A204.1 (cell line): Measurements from ENCODE around the gene PBX1.

Experiments used
- FAIRE-seq: peaks from 2 replicates; lab custom pipeline; 2012; peaks lifted over from hg19 to GRCh38; lab: Jason Lieb, UNC

PBX1 gene

DNA sequence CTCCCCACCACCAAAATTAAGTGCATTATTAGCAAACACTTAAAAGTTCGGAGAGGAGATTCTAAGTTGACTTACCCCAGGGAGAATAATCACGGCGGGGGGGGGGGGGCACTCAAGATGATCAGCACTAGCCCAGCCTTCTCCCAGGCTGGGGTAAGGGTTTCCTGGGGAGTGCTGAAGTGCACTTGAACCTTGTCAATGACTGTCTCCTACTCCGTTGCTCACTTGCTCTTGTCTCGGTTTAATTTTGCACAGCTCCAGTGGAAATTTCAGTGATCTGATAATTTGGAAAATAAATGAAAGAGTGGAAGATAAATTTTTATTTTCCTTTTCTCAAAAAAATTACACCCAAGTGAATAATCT, 59.2 kb downstream of the PBX1 start:
- no peak for FAIRE-seq

DNA sequence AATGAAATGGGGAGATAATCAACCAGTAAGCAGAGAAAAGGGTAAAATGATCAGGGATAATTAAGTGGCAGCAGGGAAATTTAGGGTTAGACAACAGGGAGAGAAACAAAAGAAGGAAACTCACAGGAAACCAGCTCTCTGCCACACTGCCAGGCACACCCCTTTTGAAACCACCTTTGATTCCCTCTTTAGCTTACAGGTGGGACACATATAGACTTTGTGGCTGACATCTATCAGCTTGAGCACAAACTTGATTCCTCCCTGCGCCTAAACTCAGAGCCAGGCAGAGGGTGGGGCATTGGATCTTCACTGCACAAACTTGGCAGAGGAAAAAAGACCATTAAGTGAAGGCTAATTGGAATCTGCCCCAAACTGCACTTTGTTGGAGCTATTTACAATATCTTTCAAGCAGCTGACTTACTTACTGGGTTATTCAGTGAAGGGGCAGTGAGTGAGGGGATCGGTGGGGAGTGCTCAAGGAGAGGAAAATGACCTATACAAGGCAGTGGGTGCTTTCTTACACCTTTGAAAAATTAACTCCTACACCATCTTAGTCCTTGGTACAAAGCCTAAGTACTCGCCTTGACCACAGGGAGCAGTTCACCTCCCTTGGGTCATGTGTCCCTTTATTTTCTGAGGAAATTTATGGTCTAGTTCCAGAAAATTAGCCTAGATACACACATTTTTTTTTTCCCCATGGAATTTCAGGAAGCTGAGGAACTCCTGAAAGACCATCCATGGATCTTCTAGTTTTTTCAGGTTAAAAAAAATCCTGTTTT, 60.2 kb downstream of the PBX1 start:
- no peak for FAIRE-seq

DNA sequence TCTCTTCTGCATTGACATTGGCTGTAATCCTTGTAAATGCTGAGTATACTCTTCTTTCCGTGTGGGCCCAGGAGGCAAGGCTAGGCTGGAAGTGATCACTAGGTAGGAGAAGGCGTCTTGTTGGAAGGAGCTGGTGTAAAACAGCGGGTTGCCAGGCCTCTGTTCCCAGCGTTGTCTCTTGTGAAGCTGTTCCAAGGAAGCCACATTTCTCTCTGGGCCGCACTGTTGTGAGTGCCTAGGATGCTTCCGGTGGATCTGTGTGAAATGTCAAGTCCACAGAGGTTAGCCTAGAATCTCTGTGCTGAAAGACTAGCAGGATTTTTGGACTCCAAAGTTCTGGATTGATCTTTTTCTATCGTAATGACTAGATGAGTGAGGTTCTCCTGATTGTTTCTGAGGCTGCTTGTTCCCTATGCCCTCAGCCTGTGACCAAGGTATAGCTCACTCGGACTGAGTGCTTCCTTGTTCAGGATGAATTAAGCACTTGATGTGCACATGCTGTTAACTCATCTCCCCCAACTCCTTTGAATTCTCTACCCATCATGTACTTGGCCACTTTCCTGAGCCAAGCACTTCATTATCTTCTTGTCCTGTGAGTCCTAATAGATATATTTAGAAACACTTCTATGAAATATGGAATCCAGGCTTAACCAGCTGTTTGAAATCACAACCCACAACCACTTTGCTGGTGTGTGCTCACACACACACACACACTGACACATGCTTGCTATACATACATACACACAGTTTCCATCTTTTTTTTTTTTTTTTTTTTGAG, 63.3 kb downstream of the PBX1 start:
- FAIRE-seq = no peak

DNA sequence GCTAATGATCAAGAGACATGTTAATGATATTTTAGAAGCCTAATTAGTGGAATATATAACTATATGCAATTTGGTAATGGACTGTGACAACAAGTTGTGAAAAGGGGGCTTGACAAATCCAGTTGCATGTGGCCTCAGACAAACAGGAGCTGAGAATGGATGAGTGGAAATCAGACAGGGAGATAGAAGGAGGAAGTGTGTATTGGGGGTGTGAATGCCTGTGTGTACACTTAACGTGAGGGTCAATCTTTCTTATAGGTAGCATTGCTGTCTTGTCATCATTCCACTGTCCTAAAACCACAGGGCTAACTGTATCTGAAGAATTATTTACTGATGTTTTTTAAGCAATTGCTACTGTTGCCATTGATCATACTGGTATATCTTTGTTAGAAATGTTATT, 64.8 kb downstream of the PBX1 start:
- FAIRE-seq = no peak

DNA sequence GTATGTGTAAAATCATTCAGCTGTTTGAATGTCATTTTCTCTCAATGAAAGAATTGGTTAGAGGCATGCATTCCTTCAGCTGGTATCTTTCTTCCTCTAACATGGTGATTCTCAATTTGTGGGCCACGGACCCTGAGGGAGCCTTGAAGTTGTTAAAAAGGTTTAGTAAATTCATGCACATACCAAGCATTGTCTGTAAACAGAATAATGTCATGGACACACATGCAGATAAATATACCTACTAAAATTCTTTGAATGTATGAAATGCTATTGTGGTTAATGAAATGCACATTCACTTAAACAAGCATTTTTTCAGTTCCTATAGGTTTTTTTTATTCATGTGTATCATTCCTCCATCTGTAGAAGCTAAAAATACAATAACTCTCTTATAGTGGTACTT, 65.4 kb downstream of the PBX1 start:
- FAIRE-seq = no peak

DNA sequence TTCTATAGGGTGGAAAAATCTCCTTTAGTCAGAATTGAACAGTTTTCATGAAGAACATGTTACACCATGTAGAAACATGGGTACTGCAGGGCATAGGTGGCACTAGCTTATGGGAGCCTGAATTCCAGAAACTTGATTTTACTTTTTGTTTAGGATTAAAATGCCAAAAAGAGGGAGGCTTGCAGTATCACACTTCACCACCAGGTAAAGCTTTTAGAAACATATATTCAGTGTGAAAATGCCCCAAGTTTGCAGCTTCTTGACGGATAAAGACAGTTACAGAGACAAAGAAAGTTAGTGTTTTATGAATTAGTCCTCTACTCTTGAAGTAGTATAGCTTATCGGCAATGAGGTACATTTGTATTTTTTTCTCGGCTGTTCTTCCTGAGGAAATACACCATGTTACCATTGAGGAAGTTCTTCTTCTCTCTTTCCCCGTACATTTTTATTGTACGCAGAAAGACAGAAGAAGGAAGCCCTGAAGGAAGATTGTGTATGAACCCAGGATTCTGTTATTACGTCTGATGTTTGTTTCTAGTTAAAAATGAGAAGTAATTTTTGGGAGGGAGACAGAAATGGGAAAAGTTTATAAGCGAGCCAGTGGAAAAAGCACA, 66.1 kb downstream of the PBX1 start:
- no peak for FAIRE-seq

DNA sequence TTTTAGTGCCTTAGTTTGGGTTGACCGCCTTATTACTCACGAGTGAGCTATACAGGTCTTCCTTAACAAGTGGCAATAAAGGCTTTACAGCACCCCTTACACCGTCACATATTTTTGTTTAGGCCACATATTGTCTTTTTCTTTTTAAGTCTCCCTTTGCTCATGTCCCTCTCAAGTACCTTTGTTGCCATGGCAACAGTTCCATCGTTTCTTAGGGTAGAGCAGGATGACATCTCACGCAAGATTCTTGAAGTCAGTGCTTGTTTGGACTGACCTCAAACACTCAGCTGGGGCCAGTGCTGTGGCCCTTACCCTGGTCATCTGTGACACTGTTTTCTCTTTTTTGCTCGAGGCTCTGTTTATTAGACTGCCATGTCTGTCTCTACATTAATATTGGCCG, 69.8 kb downstream of the PBX1 start:
- FAIRE-seq = no peak

DNA sequence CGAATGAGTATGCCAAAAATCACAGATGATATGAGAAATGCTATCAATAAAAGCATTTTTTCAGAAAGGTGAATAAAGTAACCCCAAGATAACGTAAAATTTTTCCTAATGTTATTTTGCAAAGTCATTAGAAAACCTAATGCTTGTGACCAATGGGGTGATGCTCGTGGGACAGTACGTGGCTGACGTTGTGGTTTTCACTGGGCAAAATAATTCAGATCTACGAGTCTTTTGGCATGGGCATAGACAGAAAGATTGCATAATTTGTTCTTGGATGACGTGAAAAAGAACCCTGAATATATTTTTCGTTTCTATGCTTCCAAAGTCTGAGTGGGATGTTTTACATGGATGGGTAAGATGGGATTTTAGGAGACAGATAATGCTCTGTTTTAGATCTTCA, 71.0 kb downstream of the PBX1 start:
- no peak for FAIRE-seq

DNA sequence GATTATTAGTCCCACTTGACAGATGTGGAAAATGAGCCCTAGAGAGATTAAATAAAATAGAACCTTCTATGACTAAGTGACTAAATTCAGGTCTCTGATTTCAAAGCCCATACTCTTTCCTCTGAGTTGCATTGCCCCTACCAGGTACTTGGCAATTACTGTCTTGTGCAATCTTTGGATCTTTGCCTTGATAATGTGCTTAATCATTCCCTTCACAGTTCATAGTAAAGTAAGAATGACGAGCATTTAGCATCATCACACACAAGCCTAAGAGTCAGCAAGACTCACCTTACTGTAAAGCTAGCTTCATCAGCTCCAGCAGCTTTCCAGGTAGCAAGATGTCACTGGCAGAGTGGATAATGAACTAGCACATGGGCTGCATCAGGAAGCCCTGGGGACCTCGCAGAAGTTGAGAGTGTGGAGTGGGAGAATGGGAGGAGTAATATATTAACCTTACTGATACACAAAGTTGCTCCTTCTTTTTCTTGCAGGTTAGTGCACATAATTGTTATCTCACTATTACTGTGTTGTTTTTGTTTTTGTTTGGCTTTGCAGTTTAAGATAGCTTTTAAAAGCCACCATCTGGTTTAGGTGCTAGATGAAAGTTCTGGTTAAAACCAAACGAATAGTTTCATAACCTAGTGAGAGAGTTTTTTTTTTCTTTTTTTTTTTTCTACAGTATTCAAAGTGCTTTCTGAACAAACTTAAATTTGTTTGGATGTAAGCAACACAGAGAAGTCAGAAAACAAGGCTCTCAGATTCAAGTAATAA, 71.8 kb downstream of the PBX1 start:
- no peak for FAIRE-seq

DNA sequence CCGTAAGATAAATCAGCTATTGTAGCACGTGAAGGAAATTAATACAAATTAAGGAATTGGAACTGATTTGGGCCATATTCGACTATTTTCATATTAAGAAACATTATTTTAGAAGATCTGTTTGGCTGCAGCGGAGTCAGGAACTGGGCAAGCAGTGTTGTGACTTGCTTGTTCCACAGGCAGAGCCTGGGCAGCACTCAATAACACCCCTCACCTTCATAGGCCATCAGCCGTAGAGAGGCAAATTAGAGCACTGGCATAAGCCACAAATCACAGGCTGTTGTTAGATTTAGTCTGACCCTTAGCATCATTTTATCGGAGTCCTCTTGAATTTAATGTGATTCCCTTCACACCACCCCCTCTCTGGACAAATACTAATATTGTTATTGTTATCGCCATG, 72.8 kb downstream of the PBX1 start:
- no peak for FAIRE-seq

DNA sequence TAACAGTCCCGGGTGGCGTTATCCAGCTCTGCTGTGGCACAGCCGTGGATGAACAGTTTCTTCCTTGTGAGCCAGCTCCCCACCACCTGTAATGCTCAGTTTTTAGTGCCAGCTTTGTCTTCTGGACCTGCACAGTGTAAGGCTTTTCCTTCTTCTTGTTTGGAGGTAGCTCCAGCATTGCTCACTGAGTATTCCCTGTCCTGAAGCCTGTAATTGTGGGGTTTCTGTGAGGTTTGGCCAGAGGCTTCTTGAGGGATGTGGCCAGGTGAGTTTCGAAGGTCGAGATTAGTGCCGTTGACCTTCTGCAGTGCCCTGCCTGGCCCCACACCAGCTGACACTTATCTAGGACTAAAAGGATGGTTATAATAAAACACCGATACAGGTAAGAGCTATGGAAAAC, 75.0 kb downstream of the PBX1 start:
- FAIRE-seq = no peak

DNA sequence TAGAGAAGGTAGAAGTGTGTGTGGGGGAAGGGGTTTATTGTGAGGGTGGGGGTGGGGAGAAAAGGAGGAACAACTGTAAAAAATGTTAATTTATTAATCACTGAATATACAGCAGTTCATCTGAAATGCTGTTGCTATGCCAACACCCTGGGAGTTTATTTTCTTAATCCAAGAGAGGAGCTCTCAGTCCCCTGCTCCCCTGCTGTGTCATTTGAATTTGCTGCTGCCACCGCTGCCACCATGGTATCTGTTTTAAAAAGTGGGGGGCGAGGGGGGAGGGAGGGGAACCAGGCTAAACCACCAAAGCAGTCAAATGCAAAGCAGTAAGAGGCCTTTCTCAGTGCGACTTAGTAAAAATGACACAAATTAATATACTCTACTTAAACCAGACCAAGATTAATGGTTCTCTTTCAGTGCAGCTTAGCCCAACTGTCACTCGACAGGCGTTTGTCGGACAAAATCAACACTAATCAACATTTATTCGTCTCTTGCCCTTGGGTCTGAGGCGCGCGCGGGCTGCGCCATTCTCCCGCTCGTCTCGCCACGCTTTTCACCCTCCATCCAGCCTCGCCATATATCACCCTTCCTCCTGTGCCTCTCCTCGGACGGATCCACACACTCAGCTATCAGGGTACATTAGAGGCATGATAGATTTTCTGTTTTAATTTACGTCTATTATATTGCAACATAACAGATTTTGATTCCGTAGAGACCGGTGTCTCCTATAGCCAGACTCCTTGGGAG, 76.2 kb downstream of the PBX1 start:
- no peak for FAIRE-seq

DNA sequence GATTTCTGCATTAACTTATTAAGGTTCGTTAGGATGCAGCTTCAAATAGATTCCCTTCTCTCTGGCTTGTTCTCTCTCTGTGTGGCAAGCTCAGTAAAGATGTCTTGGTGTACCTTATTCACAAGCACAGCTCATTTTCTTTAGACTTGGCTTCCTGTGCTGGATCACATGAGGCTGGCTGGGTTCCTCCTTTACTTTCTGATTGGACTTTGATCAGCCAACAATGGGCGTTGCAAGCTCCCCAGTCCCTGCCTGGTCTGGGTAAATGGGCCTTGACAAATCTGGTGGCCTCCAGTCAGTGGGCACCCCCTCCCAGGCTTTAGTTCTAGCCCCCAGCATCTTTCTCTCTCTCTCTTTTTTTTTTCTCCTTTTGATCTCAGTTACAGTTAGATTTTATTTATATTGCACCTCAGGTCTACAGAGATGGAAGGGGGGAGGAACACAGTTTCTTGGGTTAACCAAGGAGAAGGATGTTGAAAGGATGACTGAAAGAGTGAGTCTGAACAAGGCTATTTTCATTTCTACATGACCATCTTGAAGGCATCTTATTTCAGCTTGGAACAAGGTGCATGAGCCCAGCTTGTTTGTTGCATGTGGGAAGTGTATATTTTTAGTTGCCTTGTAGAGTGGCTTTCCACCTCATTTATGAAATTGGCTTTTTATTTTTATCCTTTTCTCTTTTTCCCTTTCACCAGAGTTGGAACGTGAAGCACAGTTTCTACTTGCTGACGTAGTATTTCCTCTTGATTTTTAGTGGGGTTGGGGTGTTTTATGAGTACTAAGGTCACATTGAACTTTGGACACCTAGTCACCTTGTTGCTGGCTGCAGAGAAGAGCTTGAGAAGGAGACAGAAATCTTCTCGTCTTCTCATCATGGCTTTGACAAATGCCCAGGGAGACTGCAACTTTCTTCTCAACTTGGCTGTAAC, 77.1 kb downstream of the PBX1 start:
- peak; percentile 89 for FAIRE-seq

DNA sequence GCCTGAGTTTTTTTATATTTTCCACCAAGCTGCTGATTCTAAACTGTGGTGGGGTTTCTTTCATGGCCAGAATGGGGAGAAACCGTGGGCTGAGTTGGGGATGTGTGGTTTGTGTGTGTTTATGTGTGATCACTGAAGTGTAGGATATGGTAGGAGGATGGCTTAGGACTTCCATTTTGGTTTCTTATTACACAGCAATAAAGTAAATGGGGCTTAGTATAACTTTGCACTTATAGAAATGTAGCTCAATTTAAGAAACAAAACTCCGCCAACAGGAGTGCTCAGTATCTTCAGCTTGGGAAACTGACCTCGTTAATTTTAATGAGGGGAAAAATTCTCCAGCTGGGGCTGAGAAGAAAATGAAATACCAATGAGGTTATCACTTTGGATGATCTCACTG, 77.8 kb downstream of the PBX1 start:
- FAIRE-seq = no peak

DNA sequence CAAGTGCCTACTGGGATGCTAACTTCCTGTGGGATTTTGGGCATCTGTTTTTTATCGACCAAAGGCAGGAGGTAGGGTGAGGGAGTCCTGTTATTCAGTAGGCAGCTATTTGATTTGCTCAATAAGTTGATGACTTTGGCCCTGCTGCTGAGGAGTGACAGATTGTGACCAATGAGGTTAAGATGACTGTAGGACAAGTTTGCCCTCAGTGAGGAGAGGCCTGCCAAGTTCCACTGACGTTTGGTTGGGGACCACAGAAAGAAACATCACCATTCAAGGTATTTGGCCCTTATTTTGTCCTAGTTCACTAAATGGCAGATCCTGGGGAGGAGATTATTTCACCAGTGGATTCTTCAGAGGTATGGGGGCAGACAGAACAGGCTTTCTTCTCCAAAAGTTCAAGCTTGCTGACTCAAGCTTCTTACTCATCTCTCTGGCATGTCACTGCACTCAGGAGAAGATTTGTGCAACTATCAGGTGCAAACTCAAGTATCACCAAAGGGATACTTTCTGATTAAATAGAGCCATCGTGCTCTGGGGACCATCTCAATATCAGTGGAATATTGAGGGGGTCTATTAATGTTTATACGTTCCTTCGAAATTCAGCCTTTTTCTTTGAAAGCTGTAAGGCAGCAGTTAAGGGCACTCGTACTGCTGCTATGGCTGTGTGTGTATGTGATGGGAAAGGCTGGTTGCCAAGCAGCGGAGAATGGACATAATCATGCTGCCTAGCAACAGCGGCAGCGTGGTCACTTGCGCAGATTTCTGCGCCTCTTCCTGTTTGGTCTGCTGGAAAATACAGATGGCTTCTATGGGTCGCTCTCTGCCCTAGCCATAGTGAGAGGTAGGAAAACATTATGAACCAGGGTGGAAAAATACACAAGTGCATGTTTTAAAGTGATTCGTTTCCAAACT, 78.7 kb downstream of the PBX1 start:
- peak; percentile 97 for FAIRE-seq

DNA sequence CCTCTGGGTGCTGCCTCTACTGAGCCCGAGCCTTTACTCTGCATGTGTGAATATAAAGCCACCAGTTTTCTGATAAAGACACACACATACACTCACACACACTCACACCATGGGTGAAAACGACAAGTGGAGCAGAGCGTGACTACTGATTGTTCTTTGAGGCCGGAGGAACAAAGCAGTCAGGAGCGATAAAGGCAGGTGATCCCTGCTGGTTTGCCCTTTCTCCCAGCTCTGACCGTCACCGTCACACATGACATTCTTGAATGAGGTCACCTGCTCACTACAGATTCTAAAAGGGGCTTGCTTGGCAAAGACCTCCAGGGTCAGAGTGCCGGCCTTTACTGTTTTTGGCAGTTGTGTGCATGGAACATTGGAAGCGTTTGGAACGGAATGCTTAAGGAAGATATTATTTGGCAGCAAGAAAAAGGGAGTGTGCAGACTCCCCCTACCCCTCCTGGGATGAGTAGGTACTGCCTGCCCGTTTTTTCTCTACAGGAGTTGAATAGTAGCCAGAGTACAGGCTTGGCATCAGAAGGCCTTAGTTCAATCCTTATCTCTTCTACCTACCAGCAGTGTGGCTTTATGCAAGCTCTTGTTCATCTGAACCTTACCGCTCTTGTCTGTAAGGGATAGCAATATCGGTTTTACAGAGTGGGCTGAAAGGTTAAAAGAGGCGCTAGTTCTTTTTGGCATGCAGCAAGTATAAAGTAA, 79.7 kb downstream of the PBX1 start:
- peak; percentile 77 for FAIRE-seq

DNA sequence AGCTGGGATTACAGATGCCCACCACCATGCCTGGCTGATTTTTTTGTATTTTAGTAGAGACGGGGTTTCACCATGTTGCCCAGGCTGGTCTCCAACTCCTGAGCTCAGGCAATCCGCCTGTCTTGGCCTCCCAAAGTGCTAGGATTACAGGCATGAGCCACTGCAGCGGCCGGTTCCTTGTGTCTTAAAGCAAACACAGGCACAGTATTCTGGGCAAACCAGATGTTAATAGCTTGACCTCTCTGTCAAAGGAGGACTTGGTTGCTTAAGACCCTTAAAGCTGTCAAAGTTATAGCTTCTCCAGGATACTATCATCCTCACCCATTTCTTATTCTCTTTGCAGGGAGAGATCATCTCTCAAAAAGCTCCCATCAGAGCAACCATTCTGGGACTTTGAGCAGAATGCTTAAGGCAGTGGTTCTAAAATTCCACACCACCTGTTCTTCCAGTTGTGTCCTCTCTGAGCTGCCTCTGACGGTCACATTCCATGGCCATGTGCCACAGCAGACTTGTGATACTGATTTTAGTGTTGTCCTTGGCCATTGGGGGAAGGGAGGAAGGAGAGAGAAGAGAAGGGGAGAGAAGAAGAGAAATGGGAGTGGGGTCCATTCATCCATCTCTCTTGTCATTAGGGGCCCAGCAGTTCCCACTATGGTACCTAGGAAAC, 81.8 kb downstream of the PBX1 start:
- FAIRE-seq = no peak

DNA sequence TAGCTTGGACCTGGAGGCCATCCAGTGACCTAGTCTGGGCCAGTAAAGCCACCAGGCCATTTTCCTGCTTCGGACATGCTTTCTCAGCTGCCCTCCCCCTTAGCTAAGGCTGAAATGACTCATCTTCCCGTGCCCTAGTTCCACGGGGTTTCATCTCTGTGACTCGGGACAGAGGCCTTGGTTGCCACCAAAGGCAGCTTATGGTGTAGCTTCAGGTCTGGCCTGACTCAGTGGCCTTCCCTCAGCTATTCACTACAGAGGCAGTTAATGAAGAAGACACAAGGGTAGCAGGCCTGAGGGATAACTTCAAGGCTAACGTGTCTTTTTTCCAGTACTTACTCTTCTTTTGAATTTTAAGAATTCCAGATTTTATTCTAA, 82.4 kb downstream of the PBX1 start:
- no peak for FAIRE-seq

DNA sequence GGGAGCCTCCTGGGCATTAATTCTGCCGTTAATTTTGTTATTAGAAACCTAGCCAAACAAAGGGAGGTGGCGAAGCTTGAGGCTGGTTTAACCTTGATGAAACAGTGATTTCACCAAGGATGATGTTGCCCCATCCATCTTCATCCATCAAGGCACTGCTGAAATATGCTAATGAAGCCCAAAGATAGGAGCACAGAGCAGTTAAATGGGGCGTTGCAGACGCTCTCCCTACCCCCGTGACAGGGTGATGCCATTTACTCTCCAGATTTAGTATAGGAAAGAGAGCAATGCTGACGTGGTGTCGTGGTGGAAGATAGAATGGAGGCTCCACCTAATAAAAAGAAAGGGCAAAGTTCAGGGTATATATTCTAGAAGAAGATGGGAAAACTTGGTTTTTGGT, 84.0 kb downstream of the PBX1 start:
- FAIRE-seq = no peak
